K562 (cell line): Measurements from ENCODE around the gene SH3BP5L. TPM values are rescaled to one million over a fixed set of nuclear protein-coding genes. Genes with fewer than 3 reads are reported as not detected.

Source experiments
- BRF2 ChIP-seq: IDR thresholded peaks from 3 replicates; pipeline ENCODE4 v1.6.1; 2011; ENCODE audit warnings: borderline replicate concordance, mild to moderate bottlenecking; ENCODE audit not compliant: insufficient read length, insufficient read depth
- FOXA3 ChIP-seq, 2 experiments: fragments of 450-650 bp in 1 of 2; sonication (generic) in 1 of 2; formaldehyde crosslinking; IDR thresholded peaks in 1 of 2; conservative IDR thresholded peaks in 1 of 2; 2 replicates each; pipeline versions ENCODE4 v1.4.0 to v1.8.0; 2020 to 2022; ENCODE audit warnings: mild to moderate bottlenecking in 2 of 2, missing genetic modification reagents in 1 of 2
- GATA2 ChIP-seq: sonication (generic); formaldehyde crosslinking; IDR thresholded peaks from 2 replicates; pipeline ENCODE4 v1.4.0; 2020; ENCODE audit warnings: mild to moderate bottlenecking, missing genetic modification reagents
- ILF3 ChIP-seq: fragments of 450-650 bp; IDR thresholded peaks from 2 replicates; pipeline ENCODE4 v1.6.1; 2018; ENCODE audit warnings: antibody characterized with exemption, mild to moderate bottlenecking, moderate library complexity, borderline replicate concordance
- MGA ChIP-seq: fragments of 450-650 bp; IDR thresholded peaks from 2 replicates; pipeline ENCODE4 v1.6.1; 2016; ENCODE audit warnings: mild to moderate bottlenecking, moderate library complexity
- NR2F6 ChIP-seq: fragments of 450-650 bp; formaldehyde crosslinking; IDR thresholded peaks from 2 replicates; pipeline ENCODE4 v1.4.0; 2020; ENCODE audit warnings: mild to moderate bottlenecking
- POU5F1 ChIP-seq: fragments of 150-350 bp; IDR thresholded peaks from 2 replicates; pipeline ENCODE4 v1.6.1; 2014; ENCODE audit warnings: borderline replicate concordance, low read length, low read depth, mild to moderate bottlenecking; ENCODE audit not compliant: partially characterized antibody
- SIN3B ChIP-seq: fragments of 450-650 bp; IDR thresholded peaks from 2 replicates; pipeline ENCODE4 v1.6.1; 2017; ENCODE audit warnings: low read depth, mild to moderate bottlenecking, moderate library complexity
- TOE1 ChIP-seq, 2 experiments: fragments of 450-650 bp in 1 of 2; sonication (generic) in 1 of 2; formaldehyde crosslinking in 1 of 2; IDR thresholded peaks; 2 replicates each; pipeline versions ENCODE4 v1.7.1 to v1.8.0; 2016 to 2022; ENCODE audit warnings: borderline replicate concordance in 2 of 2, mild to moderate bottlenecking in 2 of 2, antibody characterized with exemption in 1 of 2, inconsistent platforms in 1 of 2, low read depth in 1 of 2, missing genetic modification reagents in 1 of 2, moderate library complexity in 1 of 2
- ZBTB34 ChIP-seq: fragments of 250-450 bp; sonication (Bioruptor Pico); IDR thresholded peaks from 2 replicates; pipeline ENCODE4 v1.8.0; 2021; ENCODE audit warnings: mild to moderate bottlenecking, moderate library complexity
- polyA plus RNA-seq, 8 experiments: library from polyadenylated mRNA; depleted of rRNA in 4 of 8; stranded (reverse) in 5 of 8; unstranded in 3 of 8; fragments of >200 nt; fragmentation: Nextera tagmentation in 2 of 8; fragmentation: Illumina TruSeq in 1 of 8; extraction: Ambion mirVana in 2 of 8; extraction: Trizol in 1 of 8; gene quantifications; 2 replicates each; pipeline versions ENCODE4 v1.2.1 to v1.2.3, GENCODE V29; 2011 to 2014; ENCODE audit warnings: inconsistent platforms in 1 of 8, missing spikeins in 1 of 8
- total RNA-seq, 7 experiments: library from RNA; depleted of rRNA in 6 of 7; stranded (reverse); fragments of >200 nt in 6 of 7; fragmentation: Illumina TruSeq in 2 of 7; extraction: Trizol in 2 of 7; gene quantifications; 2 replicates each; pipeline versions ENCODE4 v1.2.1 to v1.2.3, GENCODE V29; 2011 to 2021; ENCODE audit warnings: low replicate concordance in 1 of 7
- TF ChIP-seq, protein P1 (sequence below): sonication (generic); formaldehyde crosslinking; IDR thresholded peaks from 2 replicates; pipeline ENCODE4 v1.8.0; 2022; ENCODE audit warnings: missing genetic modification reagents, mild to moderate bottlenecking, borderline replicate concordance

The SH3BP5L gene
- total and polyA plus RNA-seq, 9 of the 15 experiments (the other 6 are each of a cell fraction or from before 2014, with no cell fraction given): 1.9 to 26.5 (median 15.8) TPM

- no peak for TF ChIP-seq TOE1 (IDR thresholded peaks at IDR 0.05; ENCODE audit: borderline replicate concordance)
- peak; percentile 81; the same call in 1 of the 2 replicates for TF ChIP-seq TOE1 (CRISPR knock-in tag; IDR thresholded peaks at IDR 0.05; ENCODE audit: borderline replicate concordance, low read depth)
- TF ChIP-seq MGA: no peak
- no peak for TF ChIP-seq GATA2 (CRISPR knock-in tag)
- TF ChIP-seq, protein P1, sequence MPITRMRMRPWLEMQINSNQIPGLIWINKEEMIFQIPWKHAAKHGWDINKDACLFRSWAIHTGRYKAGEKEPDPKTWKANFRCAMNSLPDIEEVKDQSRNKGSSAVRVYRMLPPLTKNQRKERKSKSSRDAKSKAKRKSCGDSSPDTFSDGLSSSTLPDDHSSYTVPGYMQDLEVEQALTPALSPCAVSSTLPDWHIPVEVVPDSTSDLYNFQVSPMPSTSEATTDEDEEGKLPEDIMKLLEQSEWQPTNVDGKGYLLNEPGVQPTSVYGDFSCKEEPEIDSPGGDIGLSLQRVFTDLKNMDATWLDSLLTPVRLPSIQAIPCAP (CRISPR knock-in tag): no peak
- TF ChIP-seq SIN3B: no peak; the same call in 1 of the 2 replicates
- TF ChIP-seq ZBTB34 (CRISPR knock-in tag): no peak
- TF ChIP-seq POU5F1: no peak
- no peak; the same call in 1 of the 2 replicates for TF ChIP-seq ILF3
- TF ChIP-seq BRF2: no peak
- TF ChIP-seq NR2F6: no peak
- peak in 1 of 2 experiments; percentile 35; a peak in 2 of 4 replicates for TF ChIP-seq FOXA3 (CRISPR knock-in tag; conservative IDR thresholded peaks at IDR 0.05 in 1 of 2, IDR thresholded peaks at IDR 0.05 in 1 of 2)
Measured at GRCh38 chr1:248873993-248874533, 48.3 kb upstream of the SH3BP5L start (continued).
